ENCODE data around the gene VDAC2.
"Not testable (repeated sequence)": the region's sequence is repeated elsewhere in the genome, so short reads cannot be mapped to it uniquely, and the experiment has no call there.

The VDAC2 gene

DNA sequence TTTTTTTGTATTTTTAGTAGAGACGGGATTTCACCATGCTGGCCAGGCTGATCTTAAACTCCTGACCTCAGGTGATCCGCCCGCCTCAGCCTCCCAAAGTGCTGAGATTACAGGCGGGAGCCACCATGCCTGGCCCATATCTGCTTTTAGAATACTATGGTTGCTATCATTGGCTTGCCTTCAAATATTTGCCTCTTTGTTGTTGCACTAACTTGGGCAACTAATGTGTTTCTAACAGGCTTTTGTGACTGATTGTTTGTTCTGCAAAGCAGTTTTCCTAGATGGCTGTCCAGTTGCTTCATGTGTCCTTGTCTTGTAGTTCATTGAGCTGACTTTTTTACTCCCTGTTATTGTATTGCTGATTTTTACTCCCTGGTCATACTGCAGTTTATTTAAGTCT lies 9.7 kb downstream of the VDAC2 start:
- TF ChIP-seq, protein P1, sequence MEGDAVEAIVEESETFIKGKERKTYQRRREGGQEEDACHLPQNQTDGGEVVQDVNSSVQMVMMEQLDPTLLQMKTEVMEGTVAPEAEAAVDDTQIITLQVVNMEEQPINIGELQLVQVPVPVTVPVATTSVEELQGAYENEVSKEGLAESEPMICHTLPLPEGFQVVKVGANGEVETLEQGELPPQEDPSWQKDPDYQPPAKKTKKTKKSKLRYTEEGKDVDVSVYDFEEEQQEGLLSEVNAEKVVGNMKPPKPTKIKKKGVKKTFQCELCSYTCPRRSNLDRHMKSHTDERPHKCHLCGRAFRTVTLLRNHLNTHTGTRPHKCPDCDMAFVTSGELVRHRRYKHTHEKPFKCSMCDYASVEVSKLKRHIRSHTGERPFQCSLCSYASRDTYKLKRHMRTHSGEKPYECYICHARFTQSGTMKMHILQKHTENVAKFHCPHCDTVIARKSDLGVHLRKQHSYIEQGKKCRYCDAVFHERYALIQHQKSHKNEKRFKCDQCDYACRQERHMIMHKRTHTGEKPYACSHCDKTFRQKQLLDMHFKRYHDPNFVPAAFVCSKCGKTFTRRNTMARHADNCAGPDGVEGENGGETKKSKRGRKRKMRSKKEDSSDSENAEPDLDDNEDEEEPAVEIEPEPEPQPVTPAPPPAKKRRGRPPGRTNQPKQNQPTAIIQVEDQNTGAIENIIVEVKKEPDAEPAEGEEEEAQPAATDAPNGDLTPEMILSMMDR (IDR thresholded peaks at IDR 0.05; ENCODE audit: low read depth, low read length), result no peak
- H3K4me3 ChIP-seq (replicated peaks in 1 of 2; ENCODE audit: low read depth in 2 of 2, low read length in 2 of 2), result no peak overlapping the region
- no peak for DNase-seq (ENCODE audit: low read depth in 2 of 2)

DNA sequence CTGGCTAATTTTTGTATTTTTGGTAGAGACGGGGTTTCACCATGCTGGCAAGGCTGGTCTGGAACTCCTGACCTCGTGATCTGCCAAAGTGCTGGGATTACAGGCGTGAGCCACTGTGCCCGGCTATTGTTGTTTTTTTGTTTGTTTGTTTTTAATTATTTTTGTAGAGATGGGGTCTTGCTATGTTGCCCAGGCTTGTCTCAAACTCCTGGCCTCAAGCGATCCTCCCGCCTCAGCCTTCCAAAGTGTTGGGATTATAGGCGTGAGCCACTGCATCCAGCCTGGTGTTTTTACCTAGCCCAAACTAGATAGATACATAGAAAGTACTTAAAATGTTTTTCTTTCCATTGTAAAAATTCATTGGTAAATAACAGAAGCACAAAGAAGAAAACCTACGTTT lies 10.9 kb downstream of the VDAC2 start:
- DNase-seq (ENCODE audit: low read depth in 2 of 2); H3K4me3 ChIP-seq (replicated peaks in 1 of 2; ENCODE audit: low read depth in 2 of 2, low read length in 2 of 2): not testable (repeated sequence)

DNA sequence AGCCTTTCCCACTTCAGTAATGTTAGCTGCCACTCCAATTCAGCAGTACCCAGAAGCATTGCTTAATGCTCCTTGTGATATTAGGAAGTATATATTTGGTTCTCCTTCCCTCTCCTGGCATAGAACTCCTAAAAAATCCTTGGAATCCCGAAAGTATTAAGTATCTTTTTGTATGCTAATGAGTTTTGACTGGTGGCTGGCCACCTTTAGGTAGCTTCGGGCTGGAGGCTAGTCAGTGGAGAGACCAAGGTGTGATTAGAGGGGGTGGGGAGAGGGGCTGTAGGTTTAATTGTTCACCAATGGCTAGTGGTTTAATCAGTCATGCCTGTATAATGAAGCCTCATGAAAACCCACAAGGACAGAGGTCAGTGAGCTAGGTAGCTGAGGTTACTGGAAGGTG lies 12.9 kb downstream of the VDAC2 start:
- no peak overlapping the region for H3K4me3 ChIP-seq (replicated peaks in 1 of 2; ENCODE audit: low read depth in 2 of 2, low read length in 2 of 2)
- TF ChIP-seq, protein P1 (IDR thresholded peaks at IDR 0.05; ENCODE audit: low read depth, low read length), result no peak
- no peak for DNase-seq (ENCODE audit: low read depth in 2 of 2)

DNA sequence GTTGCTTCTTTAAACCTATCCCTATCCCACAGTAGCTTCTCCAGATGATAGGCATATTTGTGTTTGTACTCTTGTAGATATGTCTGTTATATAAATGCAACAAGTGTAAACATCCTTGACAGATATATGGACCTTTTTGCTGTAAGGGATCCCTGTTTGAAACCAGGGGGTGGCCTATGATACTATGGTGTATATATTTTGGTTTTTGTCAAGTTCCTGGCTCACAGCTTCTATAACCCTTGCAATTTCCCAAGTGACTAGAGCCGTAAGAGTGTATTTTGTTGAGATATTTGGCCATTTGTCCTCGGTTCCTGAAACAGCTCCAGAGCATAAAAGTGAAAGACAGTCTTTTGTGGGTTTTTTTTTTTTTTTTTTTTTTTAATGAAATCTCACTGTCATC lies 15.5 kb downstream of the VDAC2 start:
- no peak overlapping the region for H3K4me3 ChIP-seq (replicated peaks in 1 of 2; ENCODE audit: low read depth in 2 of 2, low read length in 2 of 2)
- TF ChIP-seq, protein P1 (IDR thresholded peaks at IDR 0.05; ENCODE audit: low read depth, low read length), result no peak
- no peak for DNase-seq (ENCODE audit: low read depth in 2 of 2)

DNA sequence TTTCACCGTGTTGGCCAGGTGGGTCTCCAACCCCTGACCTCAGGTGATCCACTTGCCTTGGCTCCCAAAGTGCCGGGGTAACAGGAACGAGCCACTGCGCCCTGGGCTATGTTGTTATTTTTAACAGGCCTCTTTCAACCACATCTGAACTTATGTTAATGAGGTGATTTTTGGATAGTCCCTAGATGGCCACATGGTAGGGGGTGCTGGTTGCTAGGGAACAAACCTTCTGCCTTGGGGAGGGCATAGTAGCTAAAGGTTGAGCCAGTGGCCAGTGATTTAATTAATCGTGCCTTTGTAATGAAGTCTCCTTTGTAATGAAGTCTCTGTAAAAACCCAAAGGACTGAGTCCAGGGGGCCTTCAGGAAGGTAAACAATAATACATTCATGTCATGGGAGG lies 16.1 kb downstream of the VDAC2 start:
- TF ChIP-seq, protein P1 (IDR thresholded peaks at IDR 0.05; ENCODE audit: low read depth, low read length), result no peak
- no peak for DNase-seq (ENCODE audit: low read depth in 2 of 2)
- no peak overlapping the region for H3K4me3 ChIP-seq (replicated peaks in 1 of 2; ENCODE audit: low read depth in 2 of 2, low read length in 2 of 2)

DNA sequence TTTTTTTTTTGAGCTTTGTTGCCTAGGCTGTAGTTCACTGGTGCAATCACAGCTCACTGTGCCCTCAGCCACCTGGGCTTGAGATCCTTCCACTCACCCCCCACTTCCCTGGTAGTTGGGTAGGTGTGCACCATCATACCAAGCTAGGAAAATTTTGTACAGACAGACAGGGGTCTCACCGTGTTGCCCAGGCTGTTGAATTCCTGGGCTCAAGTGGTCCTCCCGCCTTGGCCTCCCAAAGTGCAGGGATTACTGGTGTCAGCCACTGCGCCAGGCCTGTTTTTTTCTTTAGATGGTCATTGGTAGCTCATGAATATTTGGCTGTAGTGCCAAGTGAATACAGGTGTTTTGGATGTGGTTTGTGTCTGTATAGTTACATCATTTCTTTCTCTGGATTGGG lies 17.7 kb downstream of the VDAC2 start:
- TF ChIP-seq, protein P1 (IDR thresholded peaks at IDR 0.05; ENCODE audit: low read depth, low read length), result no peak
- no peak overlapping the region for H3K4me3 ChIP-seq (replicated peaks in 1 of 2; ENCODE audit: low read depth in 2 of 2, low read length in 2 of 2)
- no peak for DNase-seq (ENCODE audit: low read depth in 2 of 2)

DNA sequence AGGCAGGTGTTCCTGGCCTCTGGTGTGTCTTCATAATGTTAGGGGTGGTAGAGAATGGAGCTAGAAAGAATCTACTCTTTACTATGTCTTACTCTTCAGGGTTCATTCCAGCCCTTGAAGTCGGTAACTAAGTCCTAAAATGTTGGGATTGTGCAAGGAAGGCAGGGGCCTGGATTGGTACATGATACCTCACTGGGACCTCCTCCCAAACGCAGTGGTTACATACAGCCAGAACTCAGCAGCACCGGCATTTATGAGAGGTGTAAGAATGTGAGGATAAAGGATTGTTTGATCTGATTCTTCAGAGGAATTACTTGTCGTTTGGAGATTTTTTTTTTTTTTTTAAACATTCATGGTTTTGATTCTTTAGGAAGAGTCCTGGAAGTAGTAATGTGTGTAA lies 18.2 kb downstream of the VDAC2 start:
- DNase-seq (ENCODE audit: low read depth in 2 of 2), result no peak
- TF ChIP-seq, protein P1 (IDR thresholded peaks at IDR 0.05; ENCODE audit: low read depth, low read length), result no peak
- H3K4me3 ChIP-seq (replicated peaks in 1 of 2; ENCODE audit: low read depth in 2 of 2, low read length in 2 of 2), result no peak overlapping the region
